GM19372 (cell line): Measurements from ENCODE around the gene TPST2.
"Not testable (repeated sequence)": the region's sequence is repeated elsewhere in the genome, so short reads cannot be mapped to it uniquely, and the experiment has no call there.

ENCODE experiments used
- ATAC-seq: cut with Tn5 transposase; IDR thresholded peaks from one replicate; pipeline ENCODE4 v1.9.1; 2021; ENCODE audit warnings: mild to moderate bottlenecking, low read depth, moderate library complexity; ENCODE audit not compliant: unreplicated experiment

The TPST2 gene

DNA sequence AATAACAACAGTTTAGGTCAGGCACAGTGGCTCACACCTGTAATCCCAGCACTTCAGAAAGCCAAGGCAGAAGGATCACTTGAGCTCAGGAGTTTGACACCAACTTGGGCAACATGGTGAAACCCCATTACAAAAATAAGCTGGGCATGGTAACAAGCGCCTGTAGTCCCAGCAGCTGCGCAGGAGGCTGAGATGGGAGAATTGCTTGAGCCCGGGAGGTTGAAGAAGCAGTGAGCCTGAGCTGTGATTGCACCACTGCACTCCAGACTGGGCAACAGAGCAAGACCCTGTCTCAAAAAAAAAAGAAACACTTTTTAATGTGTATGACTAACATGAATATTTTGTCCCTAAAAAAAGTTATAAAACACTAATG is 53.2 kb downstream of the TPST2 start:
- no peak for ATAC-seq

DNA sequence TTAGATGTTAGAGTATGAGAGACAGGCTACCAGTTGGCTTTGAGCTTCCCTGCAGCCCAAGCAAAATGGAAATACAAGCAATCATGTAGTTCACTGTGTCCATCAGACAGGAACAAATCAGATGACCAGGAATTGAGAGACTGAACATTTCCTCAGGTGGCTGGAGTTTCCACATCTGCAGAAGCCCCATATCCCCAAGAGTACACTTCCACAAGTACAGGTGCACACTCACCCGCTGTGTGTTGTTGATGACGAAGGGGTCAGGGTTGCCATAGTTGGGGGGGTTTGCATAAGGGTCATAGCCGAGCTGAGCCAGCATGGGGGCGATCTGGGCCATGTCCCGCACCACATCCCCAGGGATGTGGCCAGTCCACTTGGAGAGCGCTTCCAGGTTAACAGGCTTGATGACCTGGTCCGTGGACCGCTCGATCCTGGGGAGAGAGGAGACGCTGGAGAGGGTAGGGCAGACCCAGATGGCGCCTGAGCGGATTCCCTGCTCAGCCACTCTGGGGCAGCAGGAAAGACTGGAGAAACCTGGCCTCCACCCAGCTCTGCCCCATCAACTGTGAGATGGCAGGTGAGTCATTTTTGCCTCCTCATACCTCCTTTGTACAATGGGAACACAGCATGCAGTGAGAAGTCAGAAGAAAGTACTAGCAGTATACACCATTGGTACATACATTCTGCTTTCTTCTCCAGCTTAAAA is 53.7 kb downstream of the TPST2 start:
- ATAC-seq = no peak

DNA sequence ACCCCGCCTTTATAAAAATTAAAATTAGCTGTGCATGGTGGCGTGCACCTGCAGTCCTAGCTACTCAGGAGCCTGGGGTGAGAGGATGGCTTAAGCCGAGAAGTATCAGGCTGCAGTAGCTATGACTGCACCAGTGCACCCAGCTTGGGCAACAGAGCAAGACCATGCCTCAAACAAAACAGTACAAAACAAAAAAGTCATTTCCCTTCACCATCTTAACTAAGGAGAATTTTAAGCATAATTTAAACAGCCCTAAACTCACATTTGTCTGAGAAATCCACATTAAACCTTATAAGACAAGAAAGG is 54.4 kb downstream of the TPST2 start:
- ATAC-seq = no peak

- ATAC-seq = no peak
Observed at GRCh38 chr22:26534874-26535602, 54.9 kb downstream of the TPST2 start.

- ATAC-seq = no peak
Observed at GRCh38 chr22:26534171-26534855, 55.6 kb downstream of the TPST2 start.

DNA sequence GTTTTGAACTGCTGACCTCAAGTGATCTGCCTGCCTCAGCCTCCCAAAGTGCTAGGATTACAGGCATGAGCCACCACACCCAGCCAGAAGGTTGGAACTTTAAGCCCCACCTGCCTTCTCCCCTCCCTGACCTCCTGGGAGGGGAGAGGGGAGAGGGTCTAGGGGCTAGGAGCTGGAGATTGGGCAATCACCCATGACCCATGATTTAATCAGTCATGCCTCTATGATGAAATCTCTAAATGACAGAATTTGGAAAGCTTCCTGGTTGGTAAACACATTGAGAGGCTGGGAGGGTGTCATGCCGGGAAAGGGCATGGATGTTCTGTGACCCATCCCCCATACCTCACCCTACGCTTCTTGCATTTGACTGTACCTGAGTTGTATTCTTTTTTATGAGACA is 60.6 kb downstream of the TPST2 start:
- no peak for ATAC-seq

DNA sequence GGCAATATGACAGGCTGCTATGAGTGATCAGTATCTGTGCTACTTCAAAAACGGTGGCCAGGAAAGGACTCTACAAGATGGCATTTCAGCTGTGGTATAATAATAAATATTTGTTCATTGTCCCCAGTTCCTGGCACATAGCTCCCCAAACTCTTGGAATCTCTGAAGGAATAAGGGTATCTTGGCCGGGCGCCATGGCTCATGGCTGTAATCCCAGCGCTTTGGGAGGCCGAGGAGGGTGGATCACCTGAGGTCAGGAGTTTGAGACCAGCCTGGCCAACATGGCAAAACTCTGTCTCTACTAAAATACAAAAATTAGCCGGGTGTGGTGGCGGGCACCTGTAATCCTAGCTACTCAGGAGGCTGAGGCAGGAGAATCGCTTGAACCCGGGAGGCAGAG is 61.4 kb downstream of the TPST2 start:
- ATAC-seq = not testable (repeated sequence)

- no peak for ATAC-seq
Observed at GRCh38 chr22:26527574-26528465, 62.1 kb downstream of the TPST2 start.

DNA sequence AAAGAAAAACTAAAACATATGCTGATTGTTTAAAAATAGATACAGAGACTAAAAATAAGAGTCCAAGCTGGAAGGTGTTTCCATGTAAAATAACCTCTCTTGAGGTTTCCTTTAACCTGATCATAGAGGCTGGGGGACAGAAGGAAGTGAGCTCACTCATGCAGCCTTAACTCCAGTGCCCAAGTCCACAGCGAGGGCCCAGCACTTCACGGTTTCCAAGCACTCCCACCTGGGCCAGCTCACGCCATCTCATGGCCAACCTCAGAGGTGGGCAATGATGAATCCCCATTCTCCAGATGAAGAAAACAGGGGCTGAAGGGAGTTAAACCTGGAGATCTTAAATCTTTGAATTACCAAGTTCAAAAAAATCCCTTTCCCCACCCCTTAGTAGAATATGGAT is 62.8 kb downstream of the TPST2 start:
- no peak for ATAC-seq

- ATAC-seq = no peak
Observed at GRCh38 chr22:26525946-26526564, 63.9 kb downstream of the TPST2 start.

- ATAC-seq = no peak
Observed at GRCh38 chr22:26524870-26525269, 65.1 kb downstream of the TPST2 start.

- no peak for ATAC-seq
Observed at GRCh38 chr22:26522592-26522991, 67.3 kb downstream of the TPST2 start.

GRCh38 chr22:26522012-26522411 is 67.9 kb downstream of the TPST2 start:
- no peak for ATAC-seq

DNA sequence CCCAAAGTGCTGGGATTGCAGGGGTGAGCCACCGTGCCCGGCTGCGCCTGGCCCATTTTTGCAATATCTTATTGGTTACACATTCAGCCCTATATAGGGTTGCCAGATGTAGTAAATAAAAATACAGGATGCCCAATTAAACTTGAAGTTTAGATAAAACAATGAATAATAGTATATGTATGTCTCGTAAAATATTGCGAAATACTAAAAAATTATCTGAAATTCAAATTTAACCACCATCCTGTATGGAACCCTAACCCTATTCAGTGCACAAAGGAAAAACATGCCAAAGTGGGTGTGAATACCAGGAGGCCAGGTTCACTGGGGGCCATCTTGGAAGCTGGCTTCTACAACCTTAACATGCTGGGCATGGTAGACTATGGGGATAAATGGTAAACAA is 72.5 kb downstream of the TPST2 start:
- ATAC-seq = no peak

GRCh38 chr22:26516503-26516902 is 73.4 kb downstream of the TPST2 start:
- ATAC-seq = no peak

DNA sequence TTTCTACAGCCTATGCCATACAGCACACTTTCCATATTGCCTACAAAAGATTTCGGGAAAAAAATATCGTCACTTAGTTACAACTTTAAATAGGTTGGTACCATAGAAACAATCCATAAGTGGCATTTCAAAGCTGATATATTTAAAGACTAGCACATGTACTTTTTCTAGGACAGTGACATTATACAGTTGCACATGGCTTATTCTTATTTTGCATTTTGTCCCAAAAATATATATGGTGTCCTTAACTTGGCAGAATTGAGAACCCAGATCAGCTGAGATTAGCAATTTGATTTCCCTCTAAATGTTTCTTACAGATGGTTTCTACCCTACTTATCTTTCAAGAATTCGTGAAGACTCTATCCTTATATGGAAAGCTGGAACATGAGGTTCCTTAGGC is 74.0 kb downstream of the TPST2 start:
- no peak for ATAC-seq

DNA sequence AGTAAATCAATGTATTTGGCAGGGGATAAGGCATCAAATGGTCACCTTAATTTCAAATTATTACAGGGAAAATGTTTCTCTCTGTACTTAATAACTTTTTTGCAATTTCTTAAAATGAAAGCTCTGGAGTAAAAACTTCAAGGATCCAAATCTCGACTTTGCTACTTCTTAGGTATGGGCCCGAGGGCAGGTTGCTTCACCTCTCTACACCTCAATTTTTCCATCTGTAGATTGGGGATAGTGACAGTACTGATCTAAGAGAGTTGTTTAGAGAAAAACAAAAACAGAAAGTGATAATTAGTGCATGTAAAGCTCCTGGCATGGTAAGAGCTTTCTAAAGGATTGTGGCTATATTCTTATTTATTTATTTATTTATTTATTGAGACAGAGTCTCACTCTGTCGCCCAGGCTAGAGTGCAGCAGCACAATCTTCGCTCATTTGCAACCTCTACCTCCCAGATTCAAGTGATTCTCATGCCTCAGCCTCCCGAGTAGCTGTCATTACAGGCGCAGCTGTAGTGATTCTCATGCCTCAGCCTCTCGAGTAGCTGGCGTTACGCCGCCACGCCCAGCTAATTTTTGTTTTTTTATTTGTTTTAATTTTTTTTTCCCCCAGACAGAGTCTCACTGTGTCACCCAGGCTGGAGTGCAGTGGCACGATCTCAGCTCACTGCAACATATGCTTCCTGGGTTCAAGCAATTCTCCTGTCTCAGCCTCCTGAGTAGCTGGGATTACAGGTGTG is 75.3 kb downstream of the TPST2 start:
- ATAC-seq = no peak

DNA sequence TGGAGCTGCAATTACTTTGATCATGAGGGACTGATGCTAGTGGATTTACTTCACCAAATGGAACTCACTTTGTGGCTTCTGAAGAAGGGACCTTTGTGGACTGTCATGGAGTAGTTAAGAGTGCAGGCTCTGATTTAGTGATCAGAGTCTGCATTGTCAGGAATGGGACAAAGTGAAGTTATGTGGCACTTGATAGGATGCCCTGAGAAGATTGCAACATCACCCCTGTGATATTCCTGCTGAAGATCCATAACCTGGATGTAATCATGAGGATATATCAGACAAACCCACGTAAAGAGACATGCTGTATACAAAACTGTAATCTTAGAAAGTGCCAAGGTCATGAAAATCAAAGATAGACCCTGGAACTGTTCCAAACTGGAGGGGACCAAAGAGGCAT is 76.1 kb downstream of the TPST2 start:
- ATAC-seq = no peak

GRCh38 chr22:26512149-26512793 is 77.7 kb downstream of the TPST2 start, which contains the start of gene TFIP11:
Gene TFIP11, minus strand, starts transcription at chr22:26512473. Its CDS starts 2,201 bp downstream, at chr22:26510272.
- peak; percentile 95 for ATAC-seq
